ENCODE measurements around the gene ZFYVE26.

Gene ZFYVE26

GRCh38 chr14:67816326-67817002, at the start of gene ZFYVE26:
TSS of gene ZFYVE26 (minus strand) at chr14:67816590. CDS start at chr14:67815963, 627 bp downstream.
- Histone ChIP-seq H3K4me3 (peak within 1 kb of the TSS; percentile 59 to 91 (median 76)), H4K20me1 (peaks cover 0 to 10% (median 0%) of the 10 kb centered on the region in 11 experiments; a peak in 2 of 22 replicates), H3K27ac (peak within 1 kb of the TSS; percentile 62 to 88 (median 79); a peak in 21 of 22 replicates), H3K4me1 (peaks cover 35 to 73% (median 40%) of the 10 kb centered on the region in 10 experiments), H3K27me3 (no peaks in the 10 kb centered on the region), H3K36me3 (peaks cover 0 to 25% (median 20%) of the 10 kb centered on the region in 11 experiments; a peak in 16 of 22 replicates), H3K9me3 (replicated peaks in 1 of 11) (no peaks in the 10 kb centered on the region; a peak in 1 of 22 replicates), H3K9ac (peak within 1 kb of the TSS; percentile 73 to 89 (median 83)), H3K4me2 (peak within 1 kb of the TSS; percentile 76 to 97 (median 93))
- TF ChIP-seq Cebpa-rat (IDR thresholded peaks at IDR 0.05) = no peak

- H3K4me1 ChIP-seq = no peaks in the 10 kb centered on the region
- H3K27ac ChIP-seq = no peak overlapping the region
- no peak for TF ChIP-seq Cebpa-rat (IDR thresholded peaks at IDR 0.05)
- H3K9me3 ChIP-seq (replicated peaks in 1 of 11) = no peaks in the 10 kb centered on the region
- no peaks in the 10 kb centered on the region for H4K20me1 ChIP-seq
- no peaks in the 10 kb centered on the region for H3K27me3 ChIP-seq
- H3K9ac ChIP-seq = no peak overlapping the region
- H3K36me3 ChIP-seq = peaks cover 5 to 30% (median 19%) of the 10 kb centered on the region in 11 experiments; a peak in 15 of 22 replicates
- H3K4me2 ChIP-seq = no peak overlapping the region
- no peak overlapping the region for H3K4me3 ChIP-seq
Measured at GRCh38 chr14:67863223-67863622, 46.8 kb upstream of the ZFYVE26 start.

GRCh38 chr14:67859169-67859749, 42.9 kb upstream of the ZFYVE26 start:
- Histone ChIP-seq H3K4me3 (no peak overlapping the region), H3K36me3 (peaks cover 0 to 5% (median 0%) of the 10 kb centered on the region in 11 experiments; a peak in 1 of 22 replicates), H3K27ac (no peak overlapping the region), H4K20me1 (no peaks in the 10 kb centered on the region), H3K9ac (no peak overlapping the region), H3K9me3 (replicated peaks in 1 of 11) (no peaks in the 10 kb centered on the region), H3K4me2 (no peak overlapping the region), H3K27me3 (no peaks in the 10 kb centered on the region), H3K4me1 (peaks cover 0 to 4% (median 0%) of the 10 kb centered on the region in 10 experiments; a peak in 6 of 20 replicates)
- TF ChIP-seq Cebpa-rat (IDR thresholded peaks at IDR 0.05) = no peak

- Histone ChIP-seq H3K27ac (no peak overlapping the region), H3K9ac (no peak overlapping the region), H3K27me3 (no peaks in the 10 kb centered on the region), H3K4me2 (no peak overlapping the region), H3K36me3 (peaks cover 0 to 5% (median 0%) of the 10 kb centered on the region in 11 experiments; a peak in 1 of 22 replicates), H3K4me1 (peaks cover 0 to 18% (median 7%) of the 10 kb centered on the region in 10 experiments; a peak in 14 of 20 replicates), H3K9me3 (replicated peaks in 1 of 11) (no peaks in the 10 kb centered on the region), H4K20me1 (no peaks in the 10 kb centered on the region), H3K4me3 (no peak overlapping the region)
- no peak for TF ChIP-seq Cebpa-rat (IDR thresholded peaks at IDR 0.05)
Measured at GRCh38 chr14:67857778-67858350, 41.5 kb upstream of the ZFYVE26 start.

- H3K4me1 ChIP-seq = peaks cover 9 to 29% (median 17%) of the 10 kb centered on the region in 10 experiments
- TF ChIP-seq Cebpa-rat (IDR thresholded peaks at IDR 0.05) = no peak
Measured at GRCh38 chr14:67856827-67857226, 40.4 kb upstream of the ZFYVE26 start.

GRCh38 chr14:67853715-67854114, 37.3 kb upstream of the ZFYVE26 start:
- H3K4me3 ChIP-seq = no peak overlapping the region; a peak in 1 of 20 replicates
- H3K36me3 ChIP-seq = peaks cover 0 to 9% (median 0%) of the 10 kb centered on the region in 11 experiments; a peak in 4 of 22 replicates
- peaks cover 24 to 38% (median 33%) of the 10 kb centered on the region in 10 experiments for H3K4me1 ChIP-seq
- TF ChIP-seq Cebpa-rat (IDR thresholded peaks at IDR 0.05) = no peak
- peaks cover 7 to 16% (median 15%) of the 10 kb centered on the region in 11 experiments; a peak in 21 of 22 replicates for H3K9me3 ChIP-seq (replicated peaks in 1 of 11)
- peak overlapping the region in 6 of 11 experiments; percentile 46 to 75 (median 70); a peak in 11 of 22 replicates for H3K27ac ChIP-seq
- no peaks in the 10 kb centered on the region for H3K27me3 ChIP-seq
- peak overlapping the region in 4 of 11 experiments; percentile 4 to 55 (median 32); a peak in 5 of 22 replicates for H3K9ac ChIP-seq
- no peaks in the 10 kb centered on the region for H4K20me1 ChIP-seq
- H3K4me2 ChIP-seq = peak overlapping the region in 5 of 11 experiments; percentile 48 to 79 (median 67); a peak in 11 of 22 replicates

More at GRCh38 chr14:67856827-67857226, 40.4 kb upstream of the ZFYVE26 start:
- Histone ChIP-seq H3K9me3 (replicated peaks in 1 of 11) (no peaks in the 10 kb centered on the region), H3K9ac (no peak overlapping the region), H4K20me1 (no peaks in the 10 kb centered on the region), H3K27me3 (no peaks in the 10 kb centered on the region), H3K36me3 (peaks cover 0 to 5% (median 0%) of the 10 kb centered on the region in 11 experiments; a peak in 1 of 22 replicates), H3K4me3 (no peak overlapping the region), H3K4me2 (no peak overlapping the region), H3K27ac (no peak overlapping the region)

- peak overlapping the region in 5 of 11 experiments; percentile 4 to 55 (median 22); a peak in 5 of 22 replicates for H3K9ac ChIP-seq
- H3K27ac ChIP-seq = peak overlapping the region in 9 of 11 experiments; percentile 46 to 76 (median 68); a peak in 17 of 22 replicates
Measured at GRCh38 chr14:67852926-67853604, 36.7 kb upstream of the ZFYVE26 start.

GRCh38 chr14:67851785-67852410, 35.5 kb upstream of the ZFYVE26 start:
- Histone ChIP-seq H3K27me3 (no peaks in the 10 kb centered on the region), H3K9ac (peak overlapping the region in 6 of 11 experiments; percentile 1 to 61 (median 24); a peak in 9 of 22 replicates)

More at GRCh38 chr14:67852926-67853604, 36.7 kb upstream of the ZFYVE26 start:
- peaks cover 24 to 38% (median 33%) of the 10 kb centered on the region in 10 experiments for H3K4me1 ChIP-seq
- H3K9me3 ChIP-seq (replicated peaks in 1 of 11) = peaks cover 14 to 22% (median 21%) of the 10 kb centered on the region in 11 experiments
- H3K4me2 ChIP-seq = peak overlapping the region in 7 of 11 experiments; percentile 2 to 79 (median 67); a peak in 12 of 22 replicates
- no peaks in the 10 kb centered on the region for H4K20me1 ChIP-seq
- no peak overlapping the region; a peak in 1 of 20 replicates for H3K4me3 ChIP-seq
- H3K27me3 ChIP-seq = no peaks in the 10 kb centered on the region
- no peak for TF ChIP-seq Cebpa-rat (IDR thresholded peaks at IDR 0.05)
- H3K36me3 ChIP-seq = peaks cover 0 to 10% (median 0%) of the 10 kb centered on the region in 11 experiments; a peak in 4 of 22 replicates

More at GRCh38 chr14:67851785-67852410, 35.5 kb upstream of the ZFYVE26 start:
- Histone ChIP-seq H3K9me3 (replicated peaks in 1 of 11) (peaks cover 24 to 33% (median 32%) of the 10 kb centered on the region in 11 experiments), H3K36me3 (peaks cover 0 to 10% (median under 1%) of the 10 kb centered on the region in 11 experiments; a peak in 7 of 22 replicates), H3K27ac (peak overlapping the region in 9 of 11 experiments; percentile 26 to 76 (median 68); a peak in 16 of 22 replicates), H3K4me3 (no peak overlapping the region), H3K4me2 (peak overlapping the region; percentile 53 to 79 (median 66); a peak in 20 of 22 replicates), H3K4me1 (peaks cover 24 to 38% (median 33%) of the 10 kb centered on the region in 10 experiments), H4K20me1 (no peaks in the 10 kb centered on the region)
- TF ChIP-seq Cebpa-rat (IDR thresholded peaks at IDR 0.05) = no peak

Data from BLaER1 treated with 17β-estradiol and CSF1 and Interleukin-3, amounts not matched to agents 10 nM and 100 nM (cell line).